Measurements from ENCODE around the gene AKT1S1.
"Not testable (repeated sequence)": the region's sequence is repeated elsewhere in the genome, so short reads cannot be mapped to it uniquely, and the experiment has no call there.

The AKT1S1 gene

GRCh38 chr19:49832556-49832955 lies 44.6 kb downstream of the AKT1S1 start:
- Mint-ChIP-seq H3K27ac (peak overlapping the region; percentile 11 to 67), H3K4me1 (peaks cover 8% of the 10 kb centered on the region), H3K27me3 (no peaks in the 10 kb centered on the region), H3K9me3 (no peaks in the 10 kb centered on the region), H3K4me3 (no peak overlapping the region)
- no peak for DNase-seq
- no peak for ATAC-seq

- no peak for DNase-seq
- Mint-ChIP-seq H3K27ac (no peak overlapping the region), H3K4me3 (no peak overlapping the region), H3K9me3 (no peaks in the 10 kb centered on the region), H3K4me1 (peaks cover 10% of the 10 kb centered on the region), H3K27me3 (no peaks in the 10 kb centered on the region)
- no peak for ATAC-seq
Observed at GRCh38 chr19:49831592-49831991, 45.6 kb downstream of the AKT1S1 start.

DNA sequence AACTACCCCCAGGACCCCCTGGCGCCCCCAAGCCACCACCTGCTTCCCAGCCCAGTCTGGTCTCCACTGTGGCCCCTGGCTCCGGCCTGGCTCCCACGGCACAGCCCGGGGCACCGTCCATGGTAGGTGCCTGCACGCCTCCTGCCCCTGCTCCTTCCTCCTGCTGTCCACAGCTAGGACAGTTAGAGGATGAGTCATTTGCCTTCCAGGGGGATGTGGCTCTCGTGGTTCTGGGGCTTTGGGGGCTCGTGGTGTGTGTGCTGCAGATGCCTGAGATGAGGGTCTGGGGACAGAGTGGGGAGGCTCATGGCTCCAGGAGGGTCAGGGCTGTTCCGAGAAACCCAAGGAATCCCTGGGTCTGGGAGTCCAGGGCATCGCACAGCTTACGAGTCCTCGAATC lies 46.4 kb downstream of the AKT1S1 start:
- DNase-seq (no peak), ATAC-seq (peak; percentile 12)
- H3K4me3 Mint-ChIP-seq: no peak overlapping the region
- no peaks in the 10 kb centered on the region for H3K27me3 Mint-ChIP-seq
- H3K27ac Mint-ChIP-seq: peak overlapping the region in 1 of 2 donors; percentile 54
- H3K9me3 Mint-ChIP-seq: no peaks in the 10 kb centered on the region
- H3K4me1 Mint-ChIP-seq: peaks cover 16% of the 10 kb centered on the region

GRCh38 chr19:49829721-49830120 lies 47.4 kb downstream of the AKT1S1 start:
- Mint-ChIP-seq H3K27ac (no peak overlapping the region), H3K27me3 (no peaks in the 10 kb centered on the region), H3K9me3 (no peaks in the 10 kb centered on the region), H3K4me1 (peaks cover 16% of the 10 kb centered on the region), H3K4me3 (no peak overlapping the region)
- no peak for ATAC-seq
- no peak for DNase-seq

DNA sequence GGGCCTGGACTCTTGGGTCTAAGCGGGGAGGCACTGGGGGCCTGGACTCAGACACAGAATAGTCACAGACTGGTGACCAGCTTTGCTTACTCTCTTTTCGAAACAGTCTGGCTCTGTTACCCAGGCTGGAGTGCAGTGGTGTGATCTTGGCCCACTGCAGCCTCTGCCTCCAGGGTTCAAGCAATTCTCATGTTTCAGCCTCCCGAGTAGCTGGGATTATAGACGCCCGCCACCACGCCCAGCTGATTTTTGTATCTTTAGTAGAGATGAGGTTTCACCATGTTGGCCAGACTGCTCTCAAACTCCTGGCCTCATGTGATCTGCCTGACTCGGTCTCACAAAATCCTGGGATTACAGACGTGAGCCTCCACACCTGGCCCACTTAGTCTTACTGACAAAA lies 48.0 kb downstream of the AKT1S1 start:
- H3K4me3 Mint-ChIP-seq: no peak overlapping the region
- no peak for ATAC-seq
- H3K27ac Mint-ChIP-seq: no peak overlapping the region
- no peak for DNase-seq
- peaks cover 16% of the 10 kb centered on the region for H3K4me1 Mint-ChIP-seq
- H3K9me3 Mint-ChIP-seq: no peaks in the 10 kb centered on the region
- H3K27me3 Mint-ChIP-seq: no peaks in the 10 kb centered on the region

GRCh38 chr19:49827034-49827433 lies 50.1 kb downstream of the AKT1S1 start:
- no peak overlapping the region for H3K4me3 Mint-ChIP-seq
- DNase-seq: no peak
- peaks cover 8% of the 10 kb centered on the region for H3K4me1 Mint-ChIP-seq
- no peak for ATAC-seq
- no peaks in the 10 kb centered on the region for H3K27me3 Mint-ChIP-seq
- no peaks in the 10 kb centered on the region for H3K9me3 Mint-ChIP-seq
- no peak overlapping the region for H3K27ac Mint-ChIP-seq

- ATAC-seq: no peak
- Mint-ChIP-seq H3K4me1 (peaks cover 13% of the 10 kb centered on the region), H3K27me3 (no peaks in the 10 kb centered on the region), H3K27ac (no peak overlapping the region), H3K4me3 (no peak overlapping the region), H3K9me3 (no peaks in the 10 kb centered on the region)
- DNase-seq: no peak
Observed at GRCh38 chr19:49824662-49825061, 52.5 kb downstream of the AKT1S1 start.

- Mint-ChIP-seq H3K4me1 (peaks cover 25% of the 10 kb centered on the region), H3K4me3 (no peak overlapping the region), H3K27me3 (no peaks in the 10 kb centered on the region), H3K9me3 (no peaks in the 10 kb centered on the region), H3K27ac (no peak overlapping the region)
- DNase-seq (no peak), ATAC-seq (no peak)
Observed at GRCh38 chr19:49823472-49823871, 53.7 kb downstream of the AKT1S1 start.

DNA sequence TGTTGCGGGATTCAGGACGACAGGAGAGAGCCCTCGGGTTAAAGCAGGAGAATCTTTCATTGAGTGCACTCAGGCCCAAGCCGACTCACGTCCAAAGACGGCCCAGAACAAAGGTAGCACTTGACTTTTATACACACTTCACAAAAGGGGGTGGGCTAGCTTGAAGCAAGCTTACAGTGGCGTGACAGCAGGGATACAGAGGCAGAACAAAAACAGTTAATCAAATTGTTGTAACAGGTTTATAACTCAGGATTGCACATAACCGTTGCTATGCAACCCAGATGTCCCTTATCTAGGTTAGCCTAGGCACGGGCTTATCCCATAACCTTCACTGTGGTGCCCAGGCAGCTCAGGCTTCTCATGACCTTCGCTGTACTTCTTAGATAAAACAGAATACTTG lies 57.0 kb downstream of the AKT1S1 start:
- Mint-ChIP-seq H3K9me3 (no peaks in the 10 kb centered on the region), H3K4me3 (no peak overlapping the region), H3K4me1 (peaks cover 26% of the 10 kb centered on the region), H3K27ac (no peak overlapping the region), H3K27me3 (no peaks in the 10 kb centered on the region)
- DNase-seq: no peak
- ATAC-seq: no peak

- not testable (repeated sequence) for H3K9me3 Mint-ChIP-seq, ATAC-seq, DNase-seq, H3K27me3 Mint-ChIP-seq
- Mint-ChIP-seq H3K4me3 (peak overlapping the region; percentile 90 to 99), H3K27ac (peak overlapping the region; percentile 95 to 99), H3K4me1 (peaks cover 28% of the 10 kb centered on the region)
Observed at GRCh38 chr19:49819452-49820115, 57.6 kb downstream of the AKT1S1 start.
